ENCODE measurements around the gene DNAJC5. TPM values are rescaled to one million over a fixed set of nuclear protein-coding genes. Genes with fewer than 3 reads are reported as not detected.
"Not testable (repeated sequence)": the region's sequence is repeated elsewhere in the genome, so short reads cannot be mapped to it uniquely, and the experiment has no call there.

Gene DNAJC5
- total RNA-seq, 1 experiment from 2014 or later: 124 TPM

DNA sequence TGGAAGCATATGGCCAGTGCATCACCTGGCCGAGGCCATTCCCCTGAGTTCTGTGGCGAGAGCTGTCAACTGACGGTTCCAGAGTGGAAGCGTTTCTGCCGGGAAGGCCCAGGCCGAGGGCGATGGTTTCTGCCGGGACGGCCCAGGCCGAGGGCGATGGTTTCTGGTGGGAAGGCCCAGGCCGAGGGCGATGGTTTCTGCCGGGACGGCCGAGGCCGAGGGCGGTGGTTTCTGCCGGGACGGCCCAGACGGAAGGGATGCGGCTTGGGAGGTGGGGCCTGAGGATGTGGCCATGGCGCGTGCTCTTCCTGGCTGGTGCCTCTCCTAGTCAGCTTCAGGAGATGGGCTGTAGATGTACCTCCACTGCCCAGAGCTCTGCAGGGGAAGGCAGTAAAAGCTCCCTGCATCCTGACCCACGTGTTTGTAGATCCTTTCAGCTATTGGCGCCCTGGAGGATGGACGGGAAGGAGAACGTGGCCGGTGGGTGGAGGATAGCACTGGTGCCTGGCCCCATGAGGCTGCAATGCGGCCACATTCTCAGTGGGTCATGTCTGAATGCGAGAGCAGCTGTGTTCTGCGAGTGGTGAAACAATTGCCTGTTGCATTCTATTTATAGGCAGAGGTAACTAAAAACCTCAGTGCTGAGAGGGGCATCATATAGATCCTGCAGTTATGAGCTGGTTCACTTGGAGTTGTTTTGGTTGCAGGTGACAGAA lies 17.0 kb upstream of the DNAJC5 start:
- no peak for DNase-seq
- Histone ChIP-seq H3K27me3 (replicated peaks; ENCODE audit: control insufficient read depth, insufficient read depth, low read length) (no peaks in the 10 kb centered on the region), H3K4me3 (ENCODE audit: low read depth, low read length) (no peak overlapping the region), H3K9me3 (no peaks in the 10 kb centered on the region), H3K36me3 (ENCODE audit: control insufficient read depth, insufficient read depth, low read length) (peaks cover 20% of the 10 kb centered on the region), H3K4me1 (no peaks in the 10 kb centered on the region)
- Mint-ChIP-seq H3K27me3 (ENCODE audit: insufficient read depth, unreplicated experiment) (no peaks in the 10 kb centered on the region), H3K27ac (ENCODE audit: unreplicated experiment) (no peak overlapping the region), H3K9me3 (ENCODE audit: unreplicated experiment) (no peaks in the 10 kb centered on the region), H3K4me1 (ENCODE audit: low read depth, unreplicated experiment) (no peaks in the 10 kb centered on the region), H3K4me3 (ENCODE audit: unreplicated experiment) (no peak overlapping the region), H3K36me3 (ENCODE audit: insufficient read depth, unreplicated experiment) (peaks cover 95% of the 10 kb centered on the region)
- intact Hi-C loops (cut with micrococcal nuclease; ENCODE audit: unreplicated experiment): no loop called here
- TF ChIP-seq, protein P1, sequence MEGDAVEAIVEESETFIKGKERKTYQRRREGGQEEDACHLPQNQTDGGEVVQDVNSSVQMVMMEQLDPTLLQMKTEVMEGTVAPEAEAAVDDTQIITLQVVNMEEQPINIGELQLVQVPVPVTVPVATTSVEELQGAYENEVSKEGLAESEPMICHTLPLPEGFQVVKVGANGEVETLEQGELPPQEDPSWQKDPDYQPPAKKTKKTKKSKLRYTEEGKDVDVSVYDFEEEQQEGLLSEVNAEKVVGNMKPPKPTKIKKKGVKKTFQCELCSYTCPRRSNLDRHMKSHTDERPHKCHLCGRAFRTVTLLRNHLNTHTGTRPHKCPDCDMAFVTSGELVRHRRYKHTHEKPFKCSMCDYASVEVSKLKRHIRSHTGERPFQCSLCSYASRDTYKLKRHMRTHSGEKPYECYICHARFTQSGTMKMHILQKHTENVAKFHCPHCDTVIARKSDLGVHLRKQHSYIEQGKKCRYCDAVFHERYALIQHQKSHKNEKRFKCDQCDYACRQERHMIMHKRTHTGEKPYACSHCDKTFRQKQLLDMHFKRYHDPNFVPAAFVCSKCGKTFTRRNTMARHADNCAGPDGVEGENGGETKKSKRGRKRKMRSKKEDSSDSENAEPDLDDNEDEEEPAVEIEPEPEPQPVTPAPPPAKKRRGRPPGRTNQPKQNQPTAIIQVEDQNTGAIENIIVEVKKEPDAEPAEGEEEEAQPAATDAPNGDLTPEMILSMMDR (IDR thresholded peaks at IDR 0.05; ENCODE audit: insufficient read depth in 1 of 2, low read depth in 1 of 2, low read length in 1 of 2, severe bottlenecking in 1 of 2, unreplicated experiment in 1 of 2): no peak
- ChIA-PET POLR2A (interaction anchor here (1.0 to 1.2 kb wide), 2 partner anchors 16 to 22 kb away, joined by 3 read pairs; no protein-coding TSS in a partner anchor), CTCF (interaction anchor here (0.6 kb wide), 1 partner anchor 117 kb away, joined by 3 read pairs; no protein-coding TSS in a partner anchor)
- no TSS peak for BruUV-seq (replicated peaks)

GRCh38 chr20:63878899-63879663 lies 15.8 kb upstream of the DNAJC5 start:
- peaks cover 95% of the 10 kb centered on the region for H3K36me3 Mint-ChIP-seq (ENCODE audit: insufficient read depth, unreplicated experiment)
- no peaks in the 10 kb centered on the region for H3K27me3 Mint-ChIP-seq (ENCODE audit: insufficient read depth, unreplicated experiment)
- H3K27ac Mint-ChIP-seq (ENCODE audit: unreplicated experiment): no peak overlapping the region
- no peaks in the 10 kb centered on the region for H3K9me3 Mint-ChIP-seq (ENCODE audit: unreplicated experiment)
- no peak overlapping the region for H3K4me3 Mint-ChIP-seq (ENCODE audit: unreplicated experiment)
- ChIA-PET POLR2A (interaction anchor here (0.6 to 1.2 kb wide), 3 partner anchors 15 to 464 kb away, joined by 3 to 5 read pairs (median 5); no protein-coding TSS in a partner anchor), CTCF (no interaction called here)
- no peaks in the 10 kb centered on the region for H3K4me1 ChIP-seq
- TF ChIP-seq, protein P1 (IDR thresholded peaks at IDR 0.05; ENCODE audit: insufficient read depth in 1 of 2, low read depth in 1 of 2, low read length in 1 of 2, severe bottlenecking in 1 of 2, unreplicated experiment in 1 of 2): no peak
- peaks cover 18% of the 10 kb centered on the region for H3K36me3 ChIP-seq (ENCODE audit: control insufficient read depth, insufficient read depth, low read length)
- H3K9me3 ChIP-seq: no peaks in the 10 kb centered on the region
- H3K4me1 Mint-ChIP-seq (ENCODE audit: low read depth, unreplicated experiment): no peaks in the 10 kb centered on the region
- no peaks in the 10 kb centered on the region for H3K27me3 ChIP-seq (replicated peaks; ENCODE audit: control insufficient read depth, insufficient read depth, low read length)
- no peak overlapping the region for H3K4me3 ChIP-seq (ENCODE audit: low read depth, low read length)
- BruUV-seq (replicated peaks): no TSS peak
- no peak for DNase-seq
- intact Hi-C loops (cut with micrococcal nuclease; ENCODE audit: unreplicated experiment): no loop called here

DNA sequence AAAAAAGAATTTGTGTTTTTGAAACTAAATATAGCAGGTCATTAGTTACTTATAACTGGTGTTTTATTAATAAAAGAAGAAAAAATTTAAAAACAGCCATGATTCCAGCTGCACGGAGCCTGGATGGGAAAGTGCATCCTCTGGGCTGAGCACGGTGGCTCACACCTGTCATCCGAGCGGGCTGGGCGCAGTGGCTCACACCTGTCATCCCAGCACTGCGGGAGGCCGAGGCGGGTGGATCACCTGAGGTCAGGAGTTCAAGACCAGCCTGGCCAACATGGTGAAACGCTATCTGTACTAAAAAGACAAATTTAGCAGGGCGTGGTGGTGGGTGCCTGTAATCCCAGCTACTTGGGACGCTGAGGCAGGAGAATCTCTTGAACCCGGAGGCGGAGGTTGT lies 14.0 kb upstream of the DNAJC5 start:
- H3K4me3 Mint-ChIP-seq (ENCODE audit: unreplicated experiment); intact Hi-C loops (cut with micrococcal nuclease; ENCODE audit: unreplicated experiment); H3K4me1 Mint-ChIP-seq (ENCODE audit: low read depth, unreplicated experiment); BruUV-seq (replicated peaks); H3K4me1 ChIP-seq; H3K27me3 Mint-ChIP-seq (ENCODE audit: insufficient read depth, unreplicated experiment); H3K27ac Mint-ChIP-seq (ENCODE audit: unreplicated experiment); DNase-seq; H3K27me3 ChIP-seq (replicated peaks; ENCODE audit: control insufficient read depth, insufficient read depth, low read length); H3K4me3 ChIP-seq (ENCODE audit: low read depth, low read length); H3K9me3 Mint-ChIP-seq (ENCODE audit: unreplicated experiment); H3K9me3 ChIP-seq: not testable (repeated sequence)
- CTCF ChIA-PET: interaction anchor here (2.1 kb wide), 1 partner anchor 157 kb away, joined by 5 read pairs; no protein-coding TSS in a partner anchor
- H3K36me3 ChIP-seq (ENCODE audit: control insufficient read depth, insufficient read depth, low read length): peaks cover 21% of the 10 kb centered on the region
- H3K36me3 Mint-ChIP-seq (ENCODE audit: insufficient read depth, unreplicated experiment): peaks cover 95% of the 10 kb centered on the region
- POLR2A ChIA-PET: interaction anchor here (0.6 kb wide), 1 partner anchor 198 kb away, joined by 3 read pairs; no protein-coding TSS in a partner anchor
